Keratinocyte (primary cell): ENCODE results near the gene LAMA2. TPM values are rescaled to one million over a fixed set of nuclear protein-coding genes. Genes with fewer than 3 reads are reported as not detected.

Experiments
- DNase-seq: peaks from one replicate; pipeline ENCODE4 v3.0.0-alpha.2; 2011; ENCODE audit warnings: low read depth, missing footprints, low spot score
- FAIRE-seq: peaks from 2 replicates; lab custom pipeline; 2011; peaks lifted over from hg19 to GRCh38; lab: Jason Lieb, UNC
- H2AFZ ChIP-seq: 2 replicates; pipeline ENCODE4 v1.6.0; 2012; ENCODE audit warnings: low read length, control low read depth, inconsistent platforms; ENCODE audit not compliant: control insufficient read depth
- H3K27ac ChIP-seq: 2 replicates; pipeline ENCODE4 v1.5.1; 2011; ENCODE audit warnings: low read length; ENCODE audit not compliant: control insufficient read depth, insufficient read depth
- H3K27me3 ChIP-seq: 3 replicates; pipeline ENCODE4 v1.6.0; 2011; ENCODE audit warnings: low read length; ENCODE audit not compliant: control insufficient read depth, insufficient read depth; ENCODE audit errors: extremely low read depth
- H3K36me3 ChIP-seq, 2 experiments: 2 replicates in 1 of 2; 3 replicates in 1 of 2; pipeline ENCODE4 v1.5.1; 2011; ENCODE audit warnings: low read length in 2 of 2, mild to moderate bottlenecking in 1 of 2; ENCODE audit not compliant: control insufficient read depth in 2 of 2, insufficient read depth in 2 of 2; ENCODE audit errors: extremely low read depth in 1 of 2
- H3K4me1 ChIP-seq: 3 replicates; pipeline ENCODE4 v1.5.1; 2011; ENCODE audit warnings: low read length; ENCODE audit not compliant: control insufficient read depth, insufficient read depth; ENCODE audit errors: extremely low read depth
- H3K4me2 ChIP-seq: 3 replicates; pipeline ENCODE4 v1.6.0; 2011; ENCODE audit warnings: low read depth, low read length; ENCODE audit not compliant: control insufficient read depth, insufficient read depth; ENCODE audit errors: extremely low read depth
- H3K4me3 ChIP-seq, 3 experiments: fragments of 200-600 bp in 1 of 3; sonication (generic) in 1 of 3; 2 replicates in 2 of 3; 3 replicates in 1 of 3; pipeline ENCODE4 v1.5.1; 2011 to 2016; ENCODE audit warnings: low read length in 3 of 3, mild to moderate bottlenecking in 3 of 3, control low read depth in 2 of 3, inconsistent platforms in 1 of 3, low read depth in 1 of 3, mixed read lengths in 1 of 3, mixed run types in 1 of 3, moderate library complexity in 1 of 3; ENCODE audit not compliant: control insufficient read depth in 2 of 3, insufficient read depth in 2 of 3; ENCODE audit errors: extremely low read depth in 1 of 3
- H3K79me2 ChIP-seq: 2 replicates; pipeline ENCODE4 v1.6.0; 2012; ENCODE audit warnings: low read length; ENCODE audit not compliant: control insufficient read depth, insufficient read depth
- H3K9ac ChIP-seq: 3 replicates; pipeline ENCODE4 v1.6.0; 2011; ENCODE audit warnings: low read length; ENCODE audit not compliant: control insufficient read depth, insufficient read depth; ENCODE audit errors: extremely low read depth
- H3K9me1 ChIP-seq: 3 replicates; pipeline ENCODE4 v1.6.0; 2011; ENCODE audit warnings: low read length; ENCODE audit not compliant: control insufficient read depth, insufficient read depth; ENCODE audit errors: extremely low read depth
- H3K9me3 ChIP-seq: 2 replicates; pipeline ENCODE4 v1.5.1; 2012; ENCODE audit warnings: low read depth, low read length; ENCODE audit not compliant: control insufficient read depth
- H4K20me1 ChIP-seq: 3 replicates; pipeline ENCODE4 v1.6.0; 2011; ENCODE audit warnings: low read length; ENCODE audit not compliant: control insufficient read depth, insufficient read depth; ENCODE audit errors: extremely low read depth
- EZH2 ChIP-seq: IDR thresholded peaks from one replicate; pipeline ENCODE4 v1.6.1; 2012; ENCODE audit warnings: inconsistent platforms, mild to moderate bottlenecking, low read length, moderate library complexity
- dilution Hi-C: fragments of 300-500 bp; cut with MboI; formaldehyde crosslinking; loops from one replicate; pipeline ENCODE4 v1.7.0; 2020; ENCODE audit warnings: low sequenced_read_pairs; ENCODE audit not compliant: extremely low pct_ligation_motif_present
- polyA plus RNA-seq, 5 experiments: library from polyadenylated mRNA; depleted of rRNA in 3 of 5; stranded (reverse) in 3 of 5; stranded (forward) in 1 of 5; unstranded in 1 of 5; fragments of >200 nt; gene quantifications; 1 replicate in 1 of 5; 2 replicates in 3 of 5; 3 replicates in 1 of 5; pipeline versions ENCODE4 v1.2.1 to v1.2.3, GENCODE V29; 2011 to 2012; ENCODE audit warnings: missing spikeins in 2 of 5, low read depth in 1 of 5, low replicate concordance in 1 of 5
- TF ChIP-seq, protein P1 (sequence below), 3 experiments: IDR thresholded peaks in 1 of 3; conservative IDR thresholded peaks in 1 of 3; optimal IDR thresholded peaks in 1 of 3; 2 replicates in 2 of 3; 3 replicates in 1 of 3; pipeline versions ENCODE3 to v1.5.1; 2011; ENCODE audit warnings: low read length in 3 of 3, mild to moderate bottlenecking in 3 of 3, moderate library complexity in 2 of 3, control low read depth in 1 of 3, inconsistent platforms in 1 of 3; ENCODE audit not compliant: insufficient read depth in 2 of 3; ENCODE audit errors: extremely low read depth in 1 of 3

LAMA2 gene
- polyA plus RNA-seq, 1 donor (not counting 4 experiments of a cell fraction or from before 2014, with no cell fraction given): 1.4 TPM

- Histone ChIP-seq H3K4me1 (no peaks in the 10 kb centered on the region), H3K9ac (no peak overlapping the region), H3K9me3 (no peaks in the 10 kb centered on the region), H3K4me2 (no peak overlapping the region), H3K27ac (no peak overlapping the region), H3K79me2 (no peaks in the 10 kb centered on the region), H3K27me3 (no peaks in the 10 kb centered on the region), H3K36me3 (no peaks in the 10 kb centered on the region), H3K4me3 (no peak overlapping the region), H3K9me1 (no peaks in the 10 kb centered on the region), H2AFZ (no peak overlapping the region), H4K20me1 (no peaks in the 10 kb centered on the region)
- DNase-seq (no peak), FAIRE-seq (no peak)
- TF ChIP-seq EZH2: no peak
- TF ChIP-seq, protein P1, sequence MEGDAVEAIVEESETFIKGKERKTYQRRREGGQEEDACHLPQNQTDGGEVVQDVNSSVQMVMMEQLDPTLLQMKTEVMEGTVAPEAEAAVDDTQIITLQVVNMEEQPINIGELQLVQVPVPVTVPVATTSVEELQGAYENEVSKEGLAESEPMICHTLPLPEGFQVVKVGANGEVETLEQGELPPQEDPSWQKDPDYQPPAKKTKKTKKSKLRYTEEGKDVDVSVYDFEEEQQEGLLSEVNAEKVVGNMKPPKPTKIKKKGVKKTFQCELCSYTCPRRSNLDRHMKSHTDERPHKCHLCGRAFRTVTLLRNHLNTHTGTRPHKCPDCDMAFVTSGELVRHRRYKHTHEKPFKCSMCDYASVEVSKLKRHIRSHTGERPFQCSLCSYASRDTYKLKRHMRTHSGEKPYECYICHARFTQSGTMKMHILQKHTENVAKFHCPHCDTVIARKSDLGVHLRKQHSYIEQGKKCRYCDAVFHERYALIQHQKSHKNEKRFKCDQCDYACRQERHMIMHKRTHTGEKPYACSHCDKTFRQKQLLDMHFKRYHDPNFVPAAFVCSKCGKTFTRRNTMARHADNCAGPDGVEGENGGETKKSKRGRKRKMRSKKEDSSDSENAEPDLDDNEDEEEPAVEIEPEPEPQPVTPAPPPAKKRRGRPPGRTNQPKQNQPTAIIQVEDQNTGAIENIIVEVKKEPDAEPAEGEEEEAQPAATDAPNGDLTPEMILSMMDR (optimal IDR thresholded peaks at IDR 0.05 in 1 of 3, IDR thresholded peaks at IDR 0.05 in 1 of 3, conservative IDR thresholded peaks at IDR 0.05 in 1 of 3; ENCODE audit: extremely low read depth in 1 of 3, insufficient read depth in 2 of 3, low read length in 3 of 3): no peak
- dilution Hi-C loops: no loop called here
Measured at GRCh38 chr6:129215916-129216520, 333.1 kb downstream of the LAMA2 start.

- TF ChIP-seq, protein P1 (optimal IDR thresholded peaks at IDR 0.05 in 1 of 3, IDR thresholded peaks at IDR 0.05 in 1 of 3, conservative IDR thresholded peaks at IDR 0.05 in 1 of 3; ENCODE audit: extremely low read depth in 1 of 3, insufficient read depth in 2 of 3, low read length in 3 of 3): no peak
- TF ChIP-seq EZH2: no peak
- H3K9me1 ChIP-seq: no peaks in the 10 kb centered on the region
- H3K36me3 ChIP-seq: no peaks in the 10 kb centered on the region
- no peak overlapping the region for H3K4me3 ChIP-seq
- dilution Hi-C loops: no loop called here
- H3K4me2 ChIP-seq: no peak overlapping the region
- H3K9ac ChIP-seq: no peak overlapping the region
- no peaks in the 10 kb centered on the region for H3K27me3 ChIP-seq
- H4K20me1 ChIP-seq: no peaks in the 10 kb centered on the region
- H3K27ac ChIP-seq: no peak overlapping the region
- FAIRE-seq: no peak
- no peaks in the 10 kb centered on the region for H3K79me2 ChIP-seq
- H2AFZ ChIP-seq: no peak overlapping the region
- DNase-seq: no peak
- no peaks in the 10 kb centered on the region for H3K4me1 ChIP-seq
- H3K9me3 ChIP-seq: no peaks in the 10 kb centered on the region
Measured at GRCh38 chr6:129217701-129218100, 334.8 kb downstream of the LAMA2 start.
